Measurements from ENCODE around the gene PWWP2B. TPM values are rescaled to one million over a fixed set of nuclear protein-coding genes. Genes with fewer than 3 reads are reported as not detected.

The PWWP2B gene
- polyA plus RNA-seq, 2 of the 4 experiments (the other 2 are of a cell fraction): 2.8 to 7.3 TPM

GRCh38 chr10:132413226-132414205, 16.5 kb downstream of the PWWP2B start:
- Histone ChIP-seq H3K4me1 (peaks cover 9% of the 10 kb centered on the region), H3K9me3 (no peaks in the 10 kb centered on the region), H3K27ac (no peak overlapping the region; a peak in 1 of 6 replicates), H3K4me3 (no peak overlapping the region), H3K4me2 (no peak overlapping the region)
- POLR2A ChIA-PET: no interaction called here
- TF ChIP-seq FOXS1 (CRISPR knock-in tag; IDR thresholded peaks at IDR 0.05) (no peak), HOXA7 (CRISPR knock-in tag; IDR thresholded peaks at IDR 0.05) (no peak), POLR2AphosphoS2 (conservative IDR thresholded peaks at IDR 0.05; ENCODE audit: low read length) (no peak), MYC (IDR thresholded peaks at IDR 0.05; ENCODE audit: borderline replicate concordance, low read length) (no peak), CBX2 (IDR thresholded peaks at IDR 0.05; ENCODE audit: borderline replicate concordance, low read depth) (no peak), NPAS2 (CRISPR knock-in tag; IDR thresholded peaks at IDR 0.05; ENCODE audit: borderline replicate concordance) (no peak), RAD21 (conservative IDR thresholded peaks at IDR 0.05 in 1 of 2, IDR thresholded peaks at IDR 0.05 in 1 of 2) (no peak), FOSB (CRISPR knock-in tag; IDR thresholded peaks at IDR 0.05) (no peak), RARB (CRISPR knock-in tag; IDR thresholded peaks at IDR 0.05) (no peak)
- FAIRE-seq: no peak
- no peak for ATAC-seq
- CTCF ChIA-PET: interaction anchor here (1.2 to 1.9 kb wide), 2 partner anchors 9 to 26 kb away, joined by 3 to 4 read pairs; no protein-coding TSS in a partner anchor
- WGBS (ENCODE audit: missing lambda C conversion rate): 87% methylated on average over 32 of the region's 32 CpGs
- DNase-seq (ENCODE audit: low read depth in 1 of 2, low spot score in 1 of 2): no peak

GRCh38 chr10:132414402-132415016, 17.5 kb downstream of the PWWP2B start:
- no peak overlapping the region for H3K4me3 ChIP-seq
- H3K27ac ChIP-seq: no peak overlapping the region
- peaks cover 19% of the 10 kb centered on the region for H3K4me1 ChIP-seq
- H3K4me2 ChIP-seq: no peak overlapping the region
- ATAC-seq (no peak), FAIRE-seq (no peak), DNase-seq (ENCODE audit: low read depth in 1 of 2, low spot score in 1 of 2) (no peak)
- 97% methylated on average over 20 of the region's 21 CpGs for WGBS (ENCODE audit: missing lambda C conversion rate)
- TF ChIP-seq FOSL2 (IDR thresholded peaks at IDR 0.05): no peak
- TF ChIP-seq FOSL2 (CRISPR knock-in tag; IDR thresholded peaks at IDR 0.05): no peak
- TF ChIP-seq CEBPB (IDR thresholded peaks at IDR 0.05): no peak
- no peak for TF ChIP-seq SREBF2 (IDR thresholded peaks at IDR 0.05)
- no peak for TF ChIP-seq BCL3 (IDR thresholded peaks at IDR 0.05)
- no peak for TF ChIP-seq NR3C1 (IDR thresholded peaks at IDR 0.05)
- TF ChIP-seq FOSB (CRISPR knock-in tag; IDR thresholded peaks at IDR 0.05): no peak
- no peak for TF ChIP-seq CHD4 (IDR thresholded peaks at IDR 0.05; ENCODE audit: borderline replicate concordance)
- TF ChIP-seq GATA3 (IDR thresholded peaks at IDR 0.05; ENCODE audit: borderline replicate concordance): no peak
- no peak for TF ChIP-seq POLR2AphosphoS2 (conservative IDR thresholded peaks at IDR 0.05; ENCODE audit: low read length)
- TF ChIP-seq MAFK (IDR thresholded peaks at IDR 0.05; ENCODE audit: partially characterized antibody): no peak
- no peak for TF ChIP-seq HMGXB4 (CRISPR knock-in tag; IDR thresholded peaks at IDR 0.05; ENCODE audit: borderline replicate concordance)
- no peak for TF ChIP-seq HDAC2 (IDR thresholded peaks at IDR 0.05)
- TF ChIP-seq BHLHE40 (IDR thresholded peaks at IDR 0.05; ENCODE audit: low read depth, low read length): no peak
- no peak for TF ChIP-seq HEYL (CRISPR knock-in tag; IDR thresholded peaks at IDR 0.05)
- TF ChIP-seq RNF2 (IDR thresholded peaks at IDR 0.05; ENCODE audit: borderline replicate concordance, low read depth): no peak
- H3K9me3 ChIP-seq: no peaks in the 10 kb centered on the region
- POLR2A ChIA-PET: no interaction called here
- CTCF ChIA-PET: interaction anchor here (1.2 kb wide), 1 partner anchor 27 kb away, joined by 3 read pairs; no protein-coding TSS in a partner anchor
